HG03469 (cell line): Measurements from ENCODE around the gene MYO19.
A peak's percentile ranks its signal among the peaks of the same experiment; 100 is the strongest.
"Not testable (repeated sequence)": the region's sequence is repeated elsewhere in the genome, so short reads cannot be mapped to it uniquely, and the experiment has no call there.

Experiments
- ATAC-seq: cut with Tn5 transposase; IDR thresholded peaks from one replicate; pipeline ENCODE4 v1.9.1; 2021; ENCODE audit warnings: mild to moderate bottlenecking, moderate library complexity, moderate number of reproducible peaks; ENCODE audit not compliant: unreplicated experiment

The MYO19 gene

GRCh38 chr17:36501963-36502362 is 32.7 kb downstream of the MYO19 start:
- ATAC-seq, result no peak

GRCh38 chr17:36501351-36501750 is 33.3 kb downstream of the MYO19 start:
- ATAC-seq, result no peak

DNA sequence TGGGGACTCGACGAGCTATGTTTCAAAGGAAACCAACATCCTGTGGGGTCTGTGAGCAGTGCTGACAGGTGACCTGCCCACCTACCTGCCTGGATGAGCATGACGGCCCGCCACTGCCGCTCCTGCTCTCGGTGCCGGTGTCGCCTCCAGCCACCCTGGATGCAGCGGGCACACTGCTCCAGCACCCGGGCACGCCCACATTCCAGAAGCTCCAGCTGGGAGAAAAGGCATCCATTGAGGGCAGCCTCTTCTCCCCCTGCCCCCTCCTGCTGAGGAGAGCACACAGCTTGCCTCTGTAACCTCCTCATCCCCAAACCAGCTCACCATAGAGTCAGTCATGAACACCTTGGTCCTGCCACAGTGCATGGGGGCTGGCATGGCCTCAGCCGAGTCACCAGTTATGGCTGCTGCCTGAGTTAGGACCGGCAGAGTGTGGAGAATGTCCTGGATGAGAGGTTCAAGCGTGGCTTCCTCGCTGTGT is 33.9 kb downstream of the MYO19 start:
- ATAC-seq, result no peak

DNA sequence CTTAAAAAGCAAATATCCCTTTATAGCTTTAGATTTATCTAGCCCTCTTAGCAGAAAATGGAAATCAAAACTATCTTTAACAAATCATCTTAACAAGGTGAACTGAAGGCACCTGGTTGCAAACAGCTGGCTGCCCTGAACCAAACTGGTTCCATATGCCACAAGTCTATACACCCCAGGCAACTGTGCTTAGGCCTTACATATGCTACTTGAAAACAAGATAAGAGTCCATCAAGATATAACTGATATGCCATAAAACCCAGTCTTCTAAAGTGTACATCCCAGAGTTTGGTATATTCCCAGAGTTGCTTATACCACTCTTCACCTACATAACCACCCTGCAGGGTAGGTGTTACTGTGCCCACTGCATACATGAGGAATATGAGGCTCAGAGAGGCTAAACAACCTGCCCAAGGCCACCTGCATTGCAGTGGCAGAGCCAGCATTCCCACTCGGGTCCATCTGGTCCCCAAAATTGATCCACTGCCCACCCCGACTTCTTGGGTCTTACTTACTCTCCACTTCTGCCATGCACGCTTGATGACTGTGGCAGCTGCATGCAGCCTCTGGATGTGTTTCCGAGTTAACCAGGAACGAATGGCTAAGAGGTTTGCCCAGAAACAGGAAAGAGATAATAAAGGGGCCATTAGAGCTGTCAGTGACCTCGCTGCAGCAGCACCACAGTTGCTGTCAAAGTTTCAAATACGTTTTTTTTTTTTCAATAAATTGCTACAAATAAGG is 35.9 kb downstream of the MYO19 start:
- ATAC-seq, result no peak

- ATAC-seq, result no peak
Measured at GRCh38 chr17:36498155-36498554, 36.5 kb downstream of the MYO19 start.

DNA sequence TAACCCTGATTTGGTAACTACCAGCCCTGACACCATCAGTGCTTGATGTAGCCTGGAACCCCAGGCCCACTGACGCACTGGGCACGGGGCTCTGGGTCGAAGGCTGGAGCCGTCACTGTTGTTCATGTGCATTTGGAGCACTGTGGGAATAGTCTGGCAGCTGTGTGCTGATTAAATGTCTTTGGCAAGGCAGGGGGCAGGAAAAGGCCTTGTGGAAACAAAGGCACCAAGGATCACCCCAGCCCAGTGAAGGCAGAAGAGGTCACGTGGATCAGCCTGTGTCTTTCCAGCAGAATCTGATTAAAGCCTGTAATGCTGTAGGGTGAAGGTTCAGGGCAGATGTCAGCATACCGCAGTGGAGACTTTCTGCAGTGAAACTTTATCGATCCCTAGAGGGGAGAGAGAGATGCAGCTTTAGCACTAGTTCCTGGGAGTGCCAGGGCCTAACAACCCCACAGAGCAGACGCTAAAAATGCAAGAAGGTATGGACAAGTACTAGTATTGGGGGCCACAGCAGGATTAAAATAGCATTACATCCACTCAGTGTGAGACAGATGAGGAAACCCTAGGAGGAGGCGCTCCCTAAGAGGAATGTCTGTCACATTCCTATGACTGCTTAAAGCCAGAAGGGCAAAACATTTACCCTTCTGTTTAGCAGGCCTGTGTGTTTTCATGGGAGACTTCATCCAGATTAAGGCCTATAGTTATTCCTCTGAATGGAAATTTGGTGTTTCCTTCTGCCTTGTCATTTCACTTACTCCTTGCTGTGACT is 38.5 kb downstream of the MYO19 start:
- ATAC-seq, result no peak

DNA sequence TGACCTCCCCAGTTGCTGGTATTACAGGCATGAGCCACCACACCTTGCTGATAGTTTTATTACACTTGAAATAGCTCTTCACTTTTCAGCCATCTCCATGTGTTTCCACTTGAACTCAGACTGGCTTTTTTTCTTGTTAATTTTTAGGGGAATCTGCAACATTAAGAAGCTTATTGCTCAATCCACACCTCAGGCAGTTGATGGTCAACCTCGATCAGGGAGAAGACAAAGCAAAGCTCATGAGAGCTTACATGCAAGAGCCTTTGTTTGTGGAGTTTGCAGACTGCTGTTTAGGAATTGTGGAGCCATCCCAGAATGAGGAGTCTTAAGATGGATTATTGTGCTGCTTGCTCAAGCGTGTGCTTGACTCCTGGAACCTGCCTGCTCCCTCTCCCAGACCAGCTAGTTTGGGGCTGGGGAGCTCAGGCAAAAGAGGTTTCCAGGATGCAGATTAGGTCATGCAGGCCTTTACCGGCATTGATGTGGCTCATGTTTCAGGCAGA is 39.5 kb downstream of the MYO19 start:
- ATAC-seq, result no peak

DNA sequence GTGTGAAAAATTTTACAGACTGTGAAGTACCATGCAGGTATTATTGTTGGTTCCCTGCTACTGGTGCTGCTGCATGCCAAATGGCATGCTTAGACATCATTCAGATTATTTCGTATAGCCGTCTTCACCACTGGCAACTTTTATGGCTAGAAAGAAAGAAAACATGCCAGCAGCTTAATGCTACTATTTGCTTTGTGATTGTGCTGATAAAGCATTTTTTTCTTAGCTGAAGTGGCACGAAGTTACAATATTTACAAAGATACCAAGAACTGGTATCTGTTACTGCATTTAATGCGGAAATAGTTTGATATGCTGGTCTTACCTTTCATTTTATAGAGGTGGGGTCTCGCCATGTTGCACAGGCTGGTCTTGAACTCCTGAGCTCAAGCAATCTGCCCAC is 40.0 kb downstream of the MYO19 start:
- no peak for ATAC-seq

DNA sequence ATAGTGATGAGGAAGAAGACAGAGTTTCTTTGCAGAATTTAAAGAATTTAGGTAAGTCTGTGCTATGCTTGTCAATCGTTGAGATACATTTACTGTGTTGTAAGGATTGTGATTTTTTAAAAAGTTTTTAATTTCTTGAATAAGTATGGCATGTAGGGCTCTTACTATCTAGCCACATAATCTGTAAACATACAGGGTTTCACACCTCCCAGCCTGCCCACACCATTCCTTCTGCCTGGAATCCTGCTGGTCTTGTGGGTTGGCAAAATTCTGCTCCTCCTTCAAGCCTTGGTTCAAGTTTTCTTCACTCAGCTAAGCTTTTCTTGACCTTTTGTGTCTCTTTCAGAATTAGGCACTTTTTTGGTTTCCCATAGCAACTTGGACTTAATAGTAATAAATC is 40.7 kb downstream of the MYO19 start:
- no peak for ATAC-seq

DNA sequence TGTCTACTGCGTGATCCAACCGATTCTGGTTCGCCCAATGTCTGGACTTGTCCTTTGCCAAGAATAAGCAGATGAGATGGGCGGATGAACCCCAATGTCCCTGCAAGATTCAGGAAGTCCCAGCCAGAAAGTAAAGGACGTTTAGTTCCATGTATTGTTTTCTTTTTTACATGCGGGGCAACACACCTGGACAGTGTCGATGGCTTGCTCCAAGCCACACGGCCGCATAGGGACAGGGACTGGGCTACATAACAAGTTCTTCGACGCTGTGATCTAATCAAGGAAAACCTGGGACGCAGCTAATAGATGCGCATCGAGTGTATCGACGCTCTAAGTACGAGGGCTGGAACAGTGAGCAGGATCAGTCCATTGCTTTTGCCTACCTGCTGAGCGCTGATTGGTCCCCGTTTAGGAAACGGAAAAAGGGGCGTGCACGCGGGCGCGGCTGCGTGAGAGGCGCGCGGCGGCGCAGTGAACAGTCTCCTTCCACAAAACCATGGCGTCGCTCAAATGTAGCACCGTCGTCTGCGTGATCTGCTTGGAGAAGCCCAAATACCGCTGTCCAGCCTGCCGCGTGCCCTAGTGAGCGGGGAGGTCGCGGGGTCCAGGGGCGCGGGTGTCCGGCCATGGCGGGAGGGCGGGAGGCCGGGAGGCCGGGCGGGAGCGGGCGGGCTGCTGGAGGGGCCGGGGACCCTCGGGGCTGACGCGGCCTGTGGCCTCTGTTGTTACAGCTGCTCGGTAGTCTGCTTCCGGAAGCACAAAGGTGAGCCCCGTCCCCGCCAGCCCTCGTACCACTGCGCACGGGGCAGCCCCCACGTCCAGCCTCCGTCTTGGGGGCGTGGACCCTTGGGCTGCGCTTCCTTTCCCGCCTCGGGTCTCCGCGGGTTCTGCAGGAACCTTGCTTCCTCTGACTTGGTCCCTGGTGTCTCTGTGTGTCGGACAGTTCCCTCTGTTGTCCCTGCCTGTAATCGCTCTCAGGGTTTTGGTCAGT is 48.2 kb downstream of the MYO19 start, which contains the start of gene ZNHIT3:
ZNHIT3 (plus strand) TSS at position 478 of the 991 bp plus-strand sequence; CDS start at position 497, 19 bp downstream.
- peak; percentile 73 for ATAC-seq

- ATAC-seq, result no peak
Measured at GRCh38 chr17:36485805-36486203, 48.9 kb downstream of the MYO19 start.

- no peak for ATAC-seq
Measured at GRCh38 chr17:36485027-36485426, 49.6 kb downstream of the MYO19 start.

DNA sequence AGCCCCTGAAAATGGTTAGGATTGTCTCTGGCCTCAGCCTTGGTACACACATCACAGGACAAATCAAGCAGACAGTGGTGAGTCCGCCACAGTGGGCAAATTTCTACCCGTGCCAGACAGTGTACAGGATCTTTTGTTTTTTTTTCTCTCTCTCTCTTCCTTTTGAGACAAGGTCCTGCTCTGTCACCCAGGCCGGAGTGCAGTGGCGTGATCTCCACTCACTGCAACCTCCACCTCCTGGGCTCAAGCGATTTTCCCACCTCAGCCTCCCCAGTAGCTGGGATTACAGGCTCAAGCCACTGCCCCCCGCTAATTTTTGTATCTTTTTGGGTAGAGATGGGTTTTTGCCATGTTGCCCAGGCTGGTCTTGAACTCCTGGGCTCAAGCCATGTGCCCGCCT is 50.6 kb downstream of the MYO19 start:
- not testable (repeated sequence) for ATAC-seq

DNA sequence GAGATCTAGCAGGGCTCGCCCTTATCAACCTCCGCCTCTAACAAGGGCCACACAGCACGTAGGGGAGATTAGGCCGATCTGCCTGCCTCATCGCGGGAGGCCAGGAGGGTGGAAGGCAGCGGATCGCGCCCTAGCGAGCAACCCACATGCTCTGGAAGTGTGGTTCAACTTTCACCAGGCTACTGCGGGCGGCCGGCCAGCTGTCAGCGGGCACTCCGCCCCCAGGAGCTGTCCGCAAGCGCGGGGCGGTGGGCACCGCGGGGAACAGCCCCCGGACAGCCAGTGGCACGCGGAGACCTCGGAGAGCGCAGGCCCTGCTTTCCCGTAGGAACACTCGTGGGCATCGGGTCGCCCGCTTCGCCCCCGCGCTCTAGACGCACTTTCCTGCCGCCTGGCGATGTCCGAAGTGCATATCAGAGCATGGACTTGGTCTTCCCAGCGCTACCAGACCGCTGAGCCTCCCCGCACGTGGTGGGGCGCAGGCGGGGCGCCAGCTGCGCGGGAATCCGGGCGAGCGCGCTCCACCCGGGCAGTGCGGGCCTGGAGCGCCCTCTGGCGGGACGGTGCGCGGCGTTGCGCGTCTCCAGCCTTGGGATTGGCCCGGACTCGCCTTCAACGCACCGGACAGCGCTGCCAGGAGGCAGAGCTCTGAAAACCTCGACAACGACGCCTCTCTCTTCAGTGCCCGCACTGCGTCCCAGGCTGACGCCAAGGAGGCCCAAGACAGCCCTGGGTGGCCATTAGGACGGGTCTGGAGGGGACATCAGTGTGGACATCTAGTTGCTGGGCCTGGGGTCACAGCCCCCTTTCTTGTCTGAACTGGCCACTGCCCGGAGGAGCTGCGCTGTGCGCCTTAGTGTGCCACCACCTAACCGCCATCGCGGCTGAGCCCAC is 51.8 kb downstream of the MYO19 start:
- no peak for ATAC-seq

DNA sequence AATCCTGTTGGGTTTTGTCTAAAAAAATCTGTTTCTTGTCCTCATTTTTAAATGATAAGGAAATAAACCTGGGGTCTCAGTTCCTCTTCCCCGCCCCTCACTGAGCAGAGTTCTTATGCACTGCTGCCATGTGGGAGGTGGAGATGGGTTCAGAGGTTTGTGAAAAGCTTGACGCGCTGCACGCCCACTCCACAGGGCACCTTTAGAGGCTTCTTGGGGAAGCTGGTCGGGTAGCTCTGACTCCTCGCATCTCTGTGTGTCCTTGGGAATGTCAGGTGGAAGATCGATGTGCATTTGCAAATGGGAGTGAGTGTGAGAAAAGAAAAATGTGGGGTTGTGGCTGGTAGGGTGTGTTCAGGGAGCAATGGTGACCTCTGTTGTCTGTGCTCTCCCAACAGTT is 52.8 kb downstream of the MYO19 start:
- no peak for ATAC-seq

DNA sequence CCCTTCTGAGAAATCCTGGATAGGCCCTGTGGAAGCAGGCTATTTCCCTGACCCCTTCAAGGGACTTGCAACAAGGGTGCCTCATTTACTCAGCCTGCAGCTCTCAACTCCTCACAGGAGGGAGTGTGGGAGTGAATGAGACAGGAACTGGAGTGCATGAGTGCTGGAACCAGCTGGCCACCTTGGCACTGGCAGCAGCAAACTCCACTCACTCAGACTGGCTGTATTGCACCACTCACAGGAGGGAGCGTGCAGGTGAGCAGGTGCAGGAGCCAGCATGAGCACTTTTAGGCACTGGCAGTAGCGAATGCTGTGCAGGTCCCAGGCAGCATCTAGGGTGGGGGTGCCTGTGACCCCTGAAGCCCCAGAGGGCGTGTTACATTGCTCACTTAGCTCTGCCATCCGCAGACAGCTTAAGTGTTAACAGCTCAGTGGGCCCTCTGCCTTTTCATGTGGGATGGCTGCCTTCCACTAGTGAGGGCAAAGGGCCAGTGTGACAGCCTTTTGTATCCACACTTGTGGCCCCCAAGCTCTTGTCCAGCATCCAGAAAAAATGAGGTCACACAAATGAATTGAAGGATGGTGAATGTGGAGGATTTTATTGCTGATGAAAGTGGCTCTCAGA is 59.2 kb downstream of the MYO19 start:
- no peak for ATAC-seq

DNA sequence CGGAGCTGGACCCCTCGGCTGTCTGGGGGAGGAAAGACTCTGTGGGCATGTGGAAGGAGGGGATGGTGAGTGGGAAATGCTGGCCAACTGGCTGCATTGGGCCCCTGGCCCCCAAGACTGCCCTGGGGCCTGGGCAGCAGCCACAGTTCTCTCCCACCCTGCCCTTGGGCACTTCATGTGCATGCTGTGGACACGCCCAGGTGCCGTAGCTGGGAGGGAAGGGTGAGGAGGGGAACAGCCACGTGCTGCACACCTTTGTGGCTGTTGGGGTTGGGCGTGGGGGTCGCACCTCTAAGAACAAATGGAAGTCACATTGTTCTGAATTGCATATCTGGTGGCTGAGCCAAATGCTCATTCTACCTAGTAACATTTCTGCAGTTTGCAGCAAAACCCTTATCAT is 60.1 kb downstream of the MYO19 start:
- ATAC-seq, result no peak

- no peak for ATAC-seq
Measured at GRCh38 chr17:36470499-36470898, 64.2 kb downstream of the MYO19 start.

DNA sequence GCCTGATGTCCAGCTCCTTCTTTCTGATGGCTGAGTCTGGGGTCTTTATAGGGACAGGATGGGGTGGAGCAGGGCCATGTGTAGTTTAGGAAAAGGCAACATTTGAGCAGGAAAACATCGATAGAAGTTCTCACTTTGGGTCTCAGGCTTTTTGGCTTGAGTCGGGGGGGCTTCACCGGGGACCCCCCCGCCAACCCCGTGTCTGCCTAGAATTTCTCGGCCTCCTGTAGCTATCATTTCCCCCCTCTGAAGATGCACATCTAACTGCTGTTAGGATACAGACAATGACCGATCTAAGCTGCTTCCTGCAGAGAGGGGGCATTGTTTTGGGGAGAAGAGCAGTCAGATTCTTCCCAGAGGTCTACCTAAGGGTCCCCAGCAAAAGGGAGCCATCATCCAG is 64.9 kb downstream of the MYO19 start:
- no peak for ATAC-seq
